Activated CD4-positive, alpha-beta T cell treated with anti-CD3 and anti-CD28 coated beads, Interleukin-2, Interleukin-6, amounts not matched to agents 100 ng/mL and 50 ng/mL, durations not matched to agents 16 hours and 8 hours (primary cell): ENCODE results near the gene ATP6V1G2.
"Not testable (repeated sequence)": the region's sequence is repeated elsewhere in the genome, so short reads cannot be mapped to it uniquely, and the experiment has no call there.

Experiments
- DNase-seq: peaks from one replicate; pipeline ENCODE4 v3.0.0-alpha.2; 2020

ATP6V1G2 gene

GRCh38 chr6:31546339-31546957 is at the start of gene ATP6V1G2:
Gene ATP6V1G2, minus strand, starts transcription at chr6:31546608. Its CDS starts 49 bp downstream, at chr6:31546559.
- peak; percentile 95 for DNase-seq

- DNase-seq, result no peak
These were observed 46.0 kb upstream of the ATP6V1G2 start for GRCh38 chr6:31592396-31592771.

GRCh38 chr6:31590691-31591090 is 44.3 kb upstream of the ATP6V1G2 start:
- not testable (repeated sequence) for DNase-seq

- no peak for DNase-seq
These were observed 42.7 kb upstream of the ATP6V1G2 start for GRCh38 chr6:31588871-31589650.

GRCh38 chr6:31587791-31588777 is 41.7 kb upstream of the ATP6V1G2 start:
- DNase-seq, result no peak

GRCh38 chr6:31586599-31587281 is 40.3 kb upstream of the ATP6V1G2 start:
- peak; percentile 53 for DNase-seq

GRCh38 chr6:31586008-31586407 is 39.6 kb upstream of the ATP6V1G2 start, which contains the start of gene LST1:
Gene LST1, plus strand, starts transcription at chr6:31586277. Its CDS starts 1,023 bp downstream, at chr6:31587300.
- no peak for DNase-seq

GRCh38 chr6:31585491-31585890 is 39.1 kb upstream of the ATP6V1G2 start:
- DNase-seq, result peak; percentile 81

- peak; percentile 68 for DNase-seq
These were observed 35.8 kb upstream of the ATP6V1G2 start, which contains the start of gene LTB for GRCh38 chr6:31582230-31582643. Gene LTB, minus strand, starts transcription at chr6:31582424. Its CDS starts 7 bp downstream, at chr6:31582417.

- no peak for DNase-seq
These were observed 35.2 kb upstream of the ATP6V1G2 start for GRCh38 chr6:31581434-31582229.

- DNase-seq, result peak; percentile 94
These were observed 34.5 kb upstream of the ATP6V1G2 start for GRCh38 chr6:31580807-31581433.

GRCh38 chr6:31580438-31580740 is 34.0 kb upstream of the ATP6V1G2 start:
- no peak for DNase-seq

GRCh38 chr6:31579546-31580437 is 33.4 kb upstream of the ATP6V1G2 start:
- no peak for DNase-seq

GRCh38 chr6:31579119-31579505 is 32.7 kb upstream of the ATP6V1G2 start:
- DNase-seq, result no peak

GRCh38 chr6:31578184-31579118 is 32.0 kb upstream of the ATP6V1G2 start:
- DNase-seq, result no peak

- no peak for DNase-seq
These were observed 31.2 kb upstream of the ATP6V1G2 start for GRCh38 chr6:31577579-31577966.

- DNase-seq, result peak; percentile 82
These were observed 30.6 kb upstream of the ATP6V1G2 start for GRCh38 chr6:31576897-31577578.

- no peak for DNase-seq
These were observed 29.7 kb upstream of the ATP6V1G2 start for GRCh38 chr6:31575952-31576685.
